Esophagus muscularis mucosa (tissue), 3 donors: ENCODE data around the gene GPC6.

ENCODE experiments used
- CTCF ChIP-seq, 3 experiments: fragments of 200-600 bp in 2 of 3; fragments of 450-650 bp in 1 of 3; sonication (generic) in 2 of 3; IDR thresholded peaks; one replicate each; pipeline ENCODE4 v1.5.1; 2017 to 2019; ENCODE audit warnings: antibody characterized with exemption in 3 of 3, mild to moderate bottlenecking in 2 of 3, moderate library complexity in 1 of 3
- POLR2AphosphoS5 ChIP-seq, 2 donors: sonication (generic); formaldehyde crosslinking; IDR thresholded peaks; one replicate each; pipeline ENCODE4 v1.6.1; 2017; ENCODE audit warnings: antibody characterized with exemption in 2 of 2

- TF ChIP-seq CTCF (IDR thresholded peaks at IDR 0.05) = no peak
- TF ChIP-seq POLR2AphosphoS5 (IDR thresholded peaks at IDR 0.05) = no peak
These were observed 834.7 kb downstream of the GPC6 start for GRCh38 chr13:94061301-94061700.
